ENCODE results near the gene PLG.
"Not testable (repeated sequence)": the region's sequence is repeated elsewhere in the genome, so short reads cannot be mapped to it uniquely, and the experiment has no call there.

PLG gene

GRCh38 chr6:160798625-160799024 is 96.6 kb downstream of the PLG start:
- Histone ChIP-seq H3K27me3 (ENCODE audit: control insufficient read depth, insufficient read depth, low read length) (no peaks in the 10 kb centered on the region), H3K36me3 (ENCODE audit: control insufficient read depth, insufficient read depth, low read length) (no peaks in the 10 kb centered on the region), H3K9me3 (ENCODE audit: control insufficient read depth, insufficient read depth, low read length) (no peaks in the 10 kb centered on the region), H3K4me3 (ENCODE audit: low read depth, low read length) (no peak overlapping the region), H3K4me1 (ENCODE audit: control insufficient read depth, insufficient read depth, low read length) (no peaks in the 10 kb centered on the region), H3K9ac (ENCODE audit: low read depth, low read length) (no peak overlapping the region)

- Histone ChIP-seq H3K9me3 (ENCODE audit: control insufficient read depth, insufficient read depth, low read length) (no peaks in the 10 kb centered on the region), H3K9ac (ENCODE audit: low read depth, low read length) (no peak overlapping the region), H3K27me3 (ENCODE audit: control insufficient read depth, insufficient read depth, low read length) (no peaks in the 10 kb centered on the region), H3K4me1 (ENCODE audit: control insufficient read depth, insufficient read depth, low read length) (no peaks in the 10 kb centered on the region), H3K4me3 (ENCODE audit: low read depth, low read length) (no peak overlapping the region), H3K36me3 (ENCODE audit: control insufficient read depth, insufficient read depth, low read length) (no peaks in the 10 kb centered on the region)
Observed at GRCh38 chr6:160799801-160800506, 97.9 kb downstream of the PLG start.

GRCh38 chr6:160801418-160801817 is 99.4 kb downstream of the PLG start:
- no peaks in the 10 kb centered on the region for H3K9me3 ChIP-seq (ENCODE audit: control insufficient read depth, insufficient read depth, low read length)
- no peak overlapping the region for H3K9ac ChIP-seq (ENCODE audit: low read depth, low read length)
- H3K27me3 ChIP-seq (ENCODE audit: control insufficient read depth, insufficient read depth, low read length), result no peaks in the 10 kb centered on the region
- no peaks in the 10 kb centered on the region for H3K36me3 ChIP-seq (ENCODE audit: control insufficient read depth, insufficient read depth, low read length)
- no peak overlapping the region for H3K4me3 ChIP-seq (ENCODE audit: low read depth, low read length)
- no peaks in the 10 kb centered on the region for H3K4me1 ChIP-seq (ENCODE audit: control insufficient read depth, insufficient read depth, low read length)

- not testable (repeated sequence) for H3K27me3 ChIP-seq (ENCODE audit: control insufficient read depth, insufficient read depth, low read length); H3K36me3 ChIP-seq (ENCODE audit: control insufficient read depth, insufficient read depth, low read length); H3K9ac ChIP-seq (ENCODE audit: low read depth, low read length); H3K4me3 ChIP-seq (ENCODE audit: low read depth, low read length); H3K9me3 ChIP-seq (ENCODE audit: control insufficient read depth, insufficient read depth, low read length); H3K4me1 ChIP-seq (ENCODE audit: control insufficient read depth, insufficient read depth, low read length)
Observed at GRCh38 chr6:160802049-160802448, 100.0 kb downstream of the PLG start.
